ENCODE measurements around the gene CHGA.

- TF ChIP-seq CTCF (IDR thresholded peaks at IDR 0.05; ENCODE audit: borderline replicate concordance, extremely low read depth, low read length, poor library complexity, severe bottlenecking): no peak
- TF ChIP-seq EZH2 (IDR thresholded peaks at IDR 0.05; ENCODE audit: borderline replicate concordance, low read depth, low read length, severe bottlenecking): no peak
These were observed 22.3 kb upstream of the CHGA start for GRCh38 chr14:92900660-92901059.

All from DND-41 (cell line).